HG03439 (cell line): ENCODE measurements around the gene GATC.
A peak's percentile ranks its signal among the peaks of the same experiment; 100 is the strongest.
"Not testable (repeated sequence)": the region's sequence is repeated elsewhere in the genome, so short reads cannot be mapped to it uniquely, and the experiment has no call there.

Experiments used
- ATAC-seq: cut with Tn5 transposase; IDR thresholded peaks from one replicate; pipeline ENCODE4 v1.9.1; 2021; ENCODE audit warnings: mild to moderate bottlenecking, moderate library complexity; ENCODE audit not compliant: unreplicated experiment

GATC gene

DNA sequence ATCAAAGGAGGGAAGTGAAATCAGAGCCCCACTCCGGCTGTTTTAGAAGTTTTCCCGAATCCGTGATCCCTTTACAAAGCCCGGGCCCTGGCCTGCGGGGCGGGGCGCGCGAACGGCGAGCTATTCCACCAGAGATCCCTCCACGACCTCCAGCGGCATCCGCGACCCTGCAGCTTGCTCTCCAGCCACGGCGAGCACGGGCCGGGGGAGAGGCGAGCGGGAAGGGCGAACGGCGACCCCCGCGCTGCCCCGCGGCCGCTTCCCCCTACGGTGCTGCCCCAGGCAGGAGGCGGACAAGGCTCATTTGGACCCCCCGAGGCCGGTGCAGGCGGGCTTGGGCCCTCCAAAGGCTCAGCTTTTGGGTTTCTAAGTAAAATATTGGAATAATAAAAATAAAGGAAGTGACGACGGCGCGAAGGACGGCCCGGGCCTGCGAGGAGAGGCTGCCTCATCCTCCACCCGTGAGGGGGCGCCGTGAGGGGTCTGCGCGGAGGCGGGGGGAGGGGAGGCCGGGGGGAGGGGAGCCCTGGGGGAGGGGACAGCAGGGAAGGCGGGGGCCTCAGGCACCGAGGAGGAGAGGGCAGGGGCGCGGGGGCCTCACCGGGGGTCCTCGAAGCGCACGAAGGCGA lies 22.7 kb downstream of the GATC start:
- peak; percentile 20 for ATAC-seq

- ATAC-seq, result peak; percentile 93
Measured at GRCh38 chr12:120469450-120470149, 23.4 kb downstream of the GATC start, which contains the start of gene SRSF9. Gene SRSF9, minus strand, starts transcription at chr12:120469748. Its CDS starts 139 bp downstream, at chr12:120469609.

- ATAC-seq, result peak; percentile 4
Measured at GRCh38 chr12:120470150-120470784, 24.0 kb downstream of the GATC start.

GRCh38 chr12:120472521-120472920 lies 26.3 kb downstream of the GATC start:
- ATAC-seq, result no peak

DNA sequence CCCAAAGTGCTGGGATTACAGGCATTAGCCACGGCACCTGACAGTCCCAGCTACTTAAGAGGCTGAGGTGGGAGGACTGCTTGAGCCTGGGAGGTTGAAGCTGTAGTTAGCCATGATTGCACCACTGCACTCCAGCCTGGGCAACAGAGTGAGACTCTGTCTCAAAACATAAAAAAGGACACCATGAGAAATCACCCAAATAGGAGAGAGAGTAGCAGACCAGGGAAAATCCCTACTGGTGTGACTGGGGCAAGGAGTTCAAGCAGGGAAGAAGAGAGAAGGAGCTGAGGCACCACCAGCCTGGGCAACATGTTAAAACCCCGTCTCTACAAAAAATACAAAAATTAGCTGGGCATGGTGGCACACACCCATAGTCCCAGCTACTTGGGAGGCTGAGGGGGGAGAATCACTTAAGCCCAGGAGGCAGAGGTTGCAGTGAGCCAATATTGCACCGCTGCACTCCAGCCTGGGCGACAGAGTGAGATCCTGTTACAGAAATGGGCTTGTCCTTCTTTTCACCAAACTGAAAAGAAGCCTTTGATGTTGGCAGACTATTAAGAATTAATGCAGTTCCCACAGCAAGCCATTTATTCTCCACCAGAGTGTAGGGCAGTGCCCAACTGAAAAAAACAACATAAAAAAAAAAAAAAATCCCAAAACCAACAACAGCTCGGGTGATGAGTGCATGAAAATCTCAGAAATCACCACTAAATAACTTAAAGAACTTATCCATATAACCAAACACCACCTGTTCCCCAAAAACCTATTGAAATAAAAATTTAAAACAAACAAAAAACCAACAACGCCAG lies 27.8 kb downstream of the GATC start:
- no peak for ATAC-seq

- ATAC-seq, result no peak
Measured at GRCh38 chr12:120474616-120474960, 28.3 kb downstream of the GATC start.

- ATAC-seq, result no peak
Measured at GRCh38 chr12:120475643-120476042, 29.4 kb downstream of the GATC start.

DNA sequence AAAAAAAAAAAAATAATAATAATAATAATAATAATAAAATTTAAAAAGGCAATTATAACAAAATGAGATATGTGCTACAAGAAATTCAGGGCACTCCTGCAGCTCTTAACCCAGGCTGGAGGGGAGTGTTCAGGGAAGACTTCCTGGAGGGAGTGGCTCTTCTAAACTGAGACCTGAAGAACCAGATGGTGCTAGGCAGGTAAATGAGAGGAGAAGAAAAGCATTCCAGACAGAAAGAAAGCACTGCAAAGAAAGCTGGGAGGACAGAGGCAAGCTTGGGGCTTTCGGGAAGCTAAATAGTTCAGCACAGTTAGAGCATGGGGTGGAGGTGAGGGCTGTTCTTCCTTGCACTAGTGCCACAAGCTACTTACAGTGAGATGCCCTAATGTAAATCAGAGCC lies 33.2 kb downstream of the GATC start:
- ATAC-seq, result no peak

DNA sequence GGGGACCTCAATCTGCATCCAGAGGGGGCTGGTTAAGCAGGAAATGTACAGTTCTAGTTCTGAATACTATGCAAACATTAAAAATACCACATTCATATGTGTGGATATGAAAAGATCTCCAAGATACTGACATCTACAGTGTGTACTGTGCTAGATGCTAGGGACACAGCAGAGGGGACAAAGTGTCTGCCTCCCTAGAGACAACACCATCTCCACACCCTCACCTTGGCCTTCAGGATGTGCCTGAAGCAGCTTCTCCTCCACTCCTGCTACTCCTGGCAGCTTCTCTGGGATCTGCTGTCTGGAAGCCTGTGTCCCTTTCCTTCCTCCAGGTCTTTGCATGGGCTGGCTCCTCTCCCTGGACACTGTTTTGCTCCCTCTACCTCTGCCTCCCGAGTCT lies 34.0 kb downstream of the GATC start:
- ATAC-seq, result no peak

DNA sequence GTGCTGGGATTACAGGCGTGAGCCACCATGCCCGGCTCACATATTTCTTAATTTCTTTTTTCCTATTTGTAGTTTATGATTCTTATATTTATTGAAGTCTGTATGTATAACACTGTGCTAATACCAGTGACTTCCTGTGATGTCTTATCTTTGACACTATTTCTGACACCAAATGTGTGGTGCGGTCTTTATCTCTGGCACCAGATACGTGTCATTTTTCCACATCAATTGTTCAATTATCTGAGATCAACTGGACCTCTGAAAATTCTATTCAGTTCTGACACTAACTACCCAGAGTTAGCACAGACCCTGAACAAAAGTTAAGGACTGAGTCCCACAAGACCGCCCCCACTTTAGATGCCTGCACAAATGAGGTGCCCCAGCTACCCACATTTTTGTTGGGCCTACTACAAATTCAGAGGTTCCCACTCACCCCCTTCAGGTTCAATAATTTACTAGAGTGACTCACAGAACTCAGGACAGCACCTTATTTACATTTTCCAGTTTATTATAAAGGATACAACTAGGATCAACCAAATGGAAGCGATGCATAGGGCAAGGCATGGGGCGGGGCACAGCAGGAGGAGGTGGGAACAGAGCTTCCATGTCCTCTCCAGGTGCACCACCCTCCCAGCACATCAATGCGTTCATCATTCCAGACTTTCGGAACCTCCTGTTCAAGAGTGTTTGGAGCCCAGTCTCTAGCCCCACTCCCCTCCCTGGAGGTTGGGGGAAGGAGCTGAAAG lies 35.0 kb downstream of the GATC start:
- no peak for ATAC-seq

- ATAC-seq, result no peak
Measured at GRCh38 chr12:120483621-120484020, 37.4 kb downstream of the GATC start.

DNA sequence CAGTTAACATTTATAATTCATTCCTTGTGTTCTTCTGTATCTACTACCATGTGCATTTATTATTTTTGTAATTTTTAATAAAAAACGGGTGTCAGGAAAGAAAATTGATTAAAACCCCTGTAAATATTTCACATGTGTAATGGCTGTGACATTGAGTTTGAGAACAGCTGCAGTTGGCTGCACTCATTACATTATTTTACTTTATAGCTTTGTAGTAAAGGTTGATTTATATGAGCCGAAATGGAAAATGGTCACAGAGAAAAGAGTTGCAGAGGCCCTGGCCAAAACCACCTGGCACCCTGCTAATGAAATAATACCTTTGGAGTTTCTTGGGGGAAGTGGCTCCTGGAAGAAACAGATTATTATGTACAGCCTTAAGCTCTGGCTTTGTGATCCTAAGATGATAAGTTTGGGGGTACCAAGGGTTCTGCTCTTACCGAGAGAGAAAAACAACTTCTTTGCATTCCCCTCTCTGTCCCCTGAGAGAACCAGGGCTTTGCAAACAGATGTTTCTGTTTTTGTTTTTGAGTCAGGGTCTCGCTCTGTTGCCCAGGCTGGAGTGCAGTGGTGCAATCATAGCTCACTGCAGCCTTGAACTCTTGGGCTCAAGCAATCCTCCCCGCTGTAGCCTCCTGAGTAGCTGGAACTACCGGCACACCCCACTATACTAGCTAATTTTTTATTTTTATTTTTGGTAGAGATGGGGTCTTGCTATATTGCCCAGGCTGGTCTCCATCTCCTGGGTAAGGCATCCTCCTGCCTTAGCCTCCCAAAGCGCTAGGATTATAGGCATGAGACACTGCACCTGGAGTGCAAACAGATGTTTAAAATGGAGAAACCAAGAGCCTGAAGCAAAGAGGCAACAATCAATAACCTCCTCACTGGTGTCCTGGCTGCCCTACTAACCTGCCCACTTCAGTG lies 40.0 kb downstream of the GATC start:
- ATAC-seq, result no peak

DNA sequence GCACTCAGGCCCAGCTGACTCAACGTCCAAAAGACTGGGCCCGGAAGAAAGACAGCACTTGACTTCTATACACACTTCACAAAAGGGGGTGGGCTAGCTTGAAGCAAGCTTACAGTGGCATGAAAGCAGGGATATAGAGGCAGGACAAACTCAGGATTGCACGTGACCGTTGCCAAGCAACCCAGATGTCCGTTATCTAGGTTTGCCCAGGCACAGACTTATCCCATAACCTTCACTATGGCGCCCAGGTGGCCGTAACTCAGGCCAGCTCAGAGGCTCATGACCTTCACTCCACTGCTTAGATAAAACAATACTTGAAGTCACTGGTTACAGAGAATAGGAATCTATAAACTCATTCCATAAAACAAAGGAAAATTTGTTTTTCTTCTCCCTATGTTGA lies 41.3 kb downstream of the GATC start:
- not testable (repeated sequence) for ATAC-seq

- ATAC-seq, result no peak
Measured at GRCh38 chr12:120488057-120488640, 41.9 kb downstream of the GATC start.

DNA sequence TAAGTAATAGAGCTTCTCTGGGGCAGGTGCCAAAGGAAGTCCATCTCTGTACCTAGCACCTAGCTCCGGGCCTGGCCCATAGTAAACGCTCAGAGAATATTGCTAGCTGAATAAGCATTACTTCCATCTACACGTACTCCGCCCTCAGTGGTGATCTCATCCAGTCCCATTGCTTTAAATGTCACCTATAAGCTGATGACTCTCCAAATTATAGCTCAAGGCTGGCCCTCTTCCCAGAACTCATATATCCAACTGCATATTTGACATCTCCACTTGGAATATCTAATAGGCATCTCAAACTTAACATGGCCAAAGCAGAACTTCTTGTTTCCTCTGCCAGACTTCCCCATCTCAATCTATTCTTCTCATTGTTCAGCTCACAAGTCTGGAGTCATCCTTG lies 42.8 kb downstream of the GATC start:
- no peak for ATAC-seq

DNA sequence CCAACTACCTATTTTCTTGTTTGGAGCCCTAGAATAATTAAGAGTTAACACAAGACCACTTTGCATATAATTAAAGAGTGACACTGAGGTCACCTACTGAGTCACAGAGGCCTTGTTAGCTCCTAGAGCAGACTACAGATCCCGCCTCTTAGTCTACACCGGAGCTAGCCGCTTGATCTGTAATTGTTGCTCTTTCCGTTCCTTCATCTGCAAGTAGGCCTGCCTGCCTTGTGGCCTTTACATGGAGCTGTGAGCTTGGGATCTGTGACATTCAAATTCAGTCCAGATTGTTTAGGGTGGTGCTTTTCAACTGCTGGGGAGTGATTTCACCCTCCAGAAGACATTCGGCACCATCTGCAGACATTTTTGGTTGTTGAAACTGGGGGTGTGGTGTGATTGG lies 44.1 kb downstream of the GATC start:
- ATAC-seq, result no peak

GRCh38 chr12:120490833-120491512 lies 44.7 kb downstream of the GATC start:
- no peak for ATAC-seq

- ATAC-seq, result no peak
Measured at GRCh38 chr12:120495186-120495730, 49.0 kb downstream of the GATC start.
